ENCODE data around the gene TEX12. TPM values are rescaled to one million over a fixed set of nuclear protein-coding genes. Genes with fewer than 3 reads are reported as not detected.

The TEX12 gene
- polyA plus RNA-seq, 1 donor from 2014 or later: 0.51 TPM

DNA sequence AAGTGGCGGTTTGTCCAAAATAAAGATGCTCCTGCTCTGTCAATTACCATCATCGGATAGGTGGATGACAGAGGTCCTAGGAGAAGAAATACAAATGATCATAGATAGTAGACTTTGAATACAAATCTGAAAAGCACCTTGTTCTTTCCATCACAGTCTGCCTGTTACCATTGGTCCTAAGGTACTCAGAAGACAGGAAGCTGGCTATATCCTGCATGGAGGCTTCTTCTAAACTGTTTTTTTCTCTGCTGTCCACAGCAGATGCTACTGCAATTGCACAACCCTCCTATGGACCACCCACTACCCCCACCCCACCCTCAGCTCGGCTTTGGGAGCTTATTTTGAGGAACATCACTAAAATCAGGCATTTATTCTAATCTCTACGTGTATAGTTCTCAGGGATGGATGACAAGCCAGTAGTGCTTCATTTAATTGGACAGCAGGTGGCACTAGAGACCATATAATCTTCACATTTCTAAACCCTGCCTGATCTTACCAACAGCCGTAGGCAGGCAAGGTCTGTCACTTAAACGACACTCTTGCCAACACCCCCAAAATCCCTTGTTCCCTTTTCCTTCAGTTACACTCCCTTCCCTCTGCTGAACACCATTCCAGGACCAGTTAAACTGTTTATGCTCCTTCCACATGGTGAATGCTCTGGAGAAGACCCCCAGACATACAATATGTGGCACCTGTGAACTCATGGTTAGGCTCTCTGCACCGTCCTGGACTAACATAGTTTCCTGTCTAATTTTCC, 52.5 kb downstream of the TEX12 start:
- H3K9ac ChIP-seq (ENCODE audit: low read length): no peak overlapping the region
- no peak overlapping the region for H3K4me3 ChIP-seq (ENCODE audit: low read length)
- H3F3A ChIP-seq (ENCODE audit: insufficient read depth, low read length, poor library complexity, severe bottlenecking): no peaks in the 10 kb centered on the region
- no peaks in the 10 kb centered on the region for H4K20me1 ChIP-seq (ENCODE audit: insufficient read depth)
- H3K9me3 ChIP-seq (ENCODE audit: low read length): no peaks in the 10 kb centered on the region
- no peaks in the 10 kb centered on the region for H3K27me3 ChIP-seq (ENCODE audit: insufficient read depth, low read depth, low read length)
- H2AFZ ChIP-seq (ENCODE audit: low read depth, low read length): peak overlapping the region; percentile 8
- TF ChIP-seq RAD21 (conservative IDR thresholded peaks at IDR 0.05) (peak; percentile 96), REST (IDR thresholded peaks at IDR 0.05; ENCODE audit: borderline replicate concordance) (no peak), SMC3 (conservative IDR thresholded peaks at IDR 0.05; ENCODE audit: poor library complexity) (peak; percentile 97)
- TF ChIP-seq, protein P1, sequence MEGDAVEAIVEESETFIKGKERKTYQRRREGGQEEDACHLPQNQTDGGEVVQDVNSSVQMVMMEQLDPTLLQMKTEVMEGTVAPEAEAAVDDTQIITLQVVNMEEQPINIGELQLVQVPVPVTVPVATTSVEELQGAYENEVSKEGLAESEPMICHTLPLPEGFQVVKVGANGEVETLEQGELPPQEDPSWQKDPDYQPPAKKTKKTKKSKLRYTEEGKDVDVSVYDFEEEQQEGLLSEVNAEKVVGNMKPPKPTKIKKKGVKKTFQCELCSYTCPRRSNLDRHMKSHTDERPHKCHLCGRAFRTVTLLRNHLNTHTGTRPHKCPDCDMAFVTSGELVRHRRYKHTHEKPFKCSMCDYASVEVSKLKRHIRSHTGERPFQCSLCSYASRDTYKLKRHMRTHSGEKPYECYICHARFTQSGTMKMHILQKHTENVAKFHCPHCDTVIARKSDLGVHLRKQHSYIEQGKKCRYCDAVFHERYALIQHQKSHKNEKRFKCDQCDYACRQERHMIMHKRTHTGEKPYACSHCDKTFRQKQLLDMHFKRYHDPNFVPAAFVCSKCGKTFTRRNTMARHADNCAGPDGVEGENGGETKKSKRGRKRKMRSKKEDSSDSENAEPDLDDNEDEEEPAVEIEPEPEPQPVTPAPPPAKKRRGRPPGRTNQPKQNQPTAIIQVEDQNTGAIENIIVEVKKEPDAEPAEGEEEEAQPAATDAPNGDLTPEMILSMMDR (IDR thresholded peaks at IDR 0.05; ENCODE audit: poor library complexity, severe bottlenecking): peak; percentile 94
- no peaks in the 10 kb centered on the region for H3K9me2 ChIP-seq (ENCODE audit: insufficient read depth, low read length)
- H3K4me2 ChIP-seq (ENCODE audit: low read length): no peak overlapping the region
- no peaks in the 10 kb centered on the region for H3K79me2 ChIP-seq (replicated peaks; ENCODE audit: insufficient read depth, low read length)
- H3K36me3 ChIP-seq (ENCODE audit: insufficient read depth, low read length): no peaks in the 10 kb centered on the region
- no peak overlapping the region for H3K27ac ChIP-seq (ENCODE audit: low read length)

- no peaks in the 10 kb centered on the region for H3F3A ChIP-seq (ENCODE audit: insufficient read depth, low read length, poor library complexity, severe bottlenecking)
- no peaks in the 10 kb centered on the region for H4K20me1 ChIP-seq (ENCODE audit: insufficient read depth)
- no peak overlapping the region for H3K4me2 ChIP-seq (ENCODE audit: low read length)
- no peaks in the 10 kb centered on the region for H3K79me2 ChIP-seq (replicated peaks; ENCODE audit: insufficient read depth, low read length)
- no peaks in the 10 kb centered on the region for H3K27me3 ChIP-seq (ENCODE audit: insufficient read depth, low read depth, low read length)
- TF ChIP-seq EP300 (conservative IDR thresholded peaks at IDR 0.05; ENCODE audit: poor library complexity, severe bottlenecking) (no peak), TAF1 (IDR thresholded peaks at IDR 0.05; ENCODE audit: low read depth) (no peak), MXI1 (conservative IDR thresholded peaks at IDR 0.05; ENCODE audit: poor library complexity, severe bottlenecking) (no peak), RAD21 (conservative IDR thresholded peaks at IDR 0.05) (no peak), REST (IDR thresholded peaks at IDR 0.05; ENCODE audit: borderline replicate concordance) (no peak), EZH2 (IDR thresholded peaks at IDR 0.05; ENCODE audit: borderline replicate concordance, insufficient read depth, low read length, poor library complexity, severe bottlenecking) (no peak), POLR2AphosphoS5 (IDR thresholded peaks at IDR 0.05) (no peak), SMC3 (conservative IDR thresholded peaks at IDR 0.05; ENCODE audit: poor library complexity) (no peak)
- TF ChIP-seq, protein P1 (IDR thresholded peaks at IDR 0.05; ENCODE audit: poor library complexity, severe bottlenecking): no peak
- no peaks in the 10 kb centered on the region for H3K9me3 ChIP-seq (ENCODE audit: low read length)
- H3K9me2 ChIP-seq (ENCODE audit: insufficient read depth, low read length): no peaks in the 10 kb centered on the region
- no peaks in the 10 kb centered on the region for H3K36me3 ChIP-seq (ENCODE audit: insufficient read depth, low read length)
- H3K27ac ChIP-seq (ENCODE audit: low read length): no peak overlapping the region
- H3K9ac ChIP-seq (ENCODE audit: low read length): no peak overlapping the region
- no peak overlapping the region for H2AFZ ChIP-seq (ENCODE audit: low read depth, low read length)
- H3K4me3 ChIP-seq (ENCODE audit: low read length): no peak overlapping the region
These were observed 54.2 kb downstream of the TEX12 start for GRCh38 chr11:112221274-112221835.
